Right lobe of liver (tissue), 4 donors: Measurements from ENCODE around the gene CA5A.

Experiments used
- CTCF ChIP-seq, 4 donors: fragments of 200-600 bp in 3 of 4; fragments of 450-650 bp in 1 of 4; IDR thresholded peaks; one replicate each; pipeline versions ENCODE4 v1.5.1 to v1.8.0; 2016 to 2022; ENCODE audit warnings: antibody characterized with exemption in 4 of 4, mild to moderate bottlenecking in 2 of 4
- POLR2A ChIP-seq: fragments of 450-650 bp; IDR thresholded peaks from one replicate; pipeline ENCODE4 v1.6.1; 2017; ENCODE audit warnings: antibody characterized with exemption, mild to moderate bottlenecking
- donor health status: DM: no; HTN: no; CAD: no.
- donor health status: DM: no; HTN: no; CAD: no.
- donor health status: DM: no; HTN: yes; CAD: no.

DNA sequence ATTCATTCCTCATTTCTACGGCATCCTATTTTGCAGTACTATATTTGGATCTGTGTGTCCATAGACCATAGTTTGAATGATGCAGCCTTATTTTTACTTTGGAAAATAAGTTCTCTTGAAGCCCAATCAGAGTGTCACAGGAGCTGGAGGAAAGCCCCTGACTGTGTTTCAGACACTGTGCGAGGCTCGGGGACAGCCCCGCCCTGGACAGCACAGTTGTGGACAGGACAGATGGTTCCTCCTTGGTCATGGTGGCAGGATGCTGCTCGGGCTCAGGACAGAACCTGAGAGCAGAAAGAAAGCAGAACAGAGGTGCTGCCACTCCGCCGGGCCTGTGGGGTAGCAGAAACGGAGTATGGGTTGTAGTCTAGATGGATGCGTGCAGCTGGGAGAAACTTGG lies 37.8 kb upstream of the CA5A start:
- TF ChIP-seq CTCF (IDR thresholded peaks at IDR 0.05), result no peak
- TF ChIP-seq POLR2A, result no peak
